HEK293 (cell line): Measurements from ENCODE around the gene BBOF1.

Experiments used
- HOXA7 ChIP-seq: sonication (generic); formaldehyde crosslinking; IDR thresholded peaks from 2 replicates; pipeline ENCODE4 v1.8.1; 2022; ENCODE audit warnings: missing genetic modification reagents, borderline replicate concordance
- OVOL3 ChIP-seq: fragments of 450-650 bp; formaldehyde crosslinking; IDR thresholded peaks from 2 replicates; pipeline ENCODE4 v1.5.1; 2016; ENCODE audit warnings: missing biosample characterization, missing genetic modification characterization
- ZNF138 ChIP-seq: fragments of 450-650 bp; formaldehyde crosslinking; IDR thresholded peaks from 2 replicates; pipeline ENCODE4 v1.5.1; 2016; ENCODE audit warnings: missing biosample characterization, missing genetic modification characterization, borderline replicate concordance
- ZNF24 ChIP-seq: fragments of 450-650 bp; formaldehyde crosslinking; IDR thresholded peaks from 2 replicates; pipeline ENCODE4 v1.5.1; 2016; ENCODE audit warnings: missing biosample characterization, missing genetic modification characterization

GRCh38 chr14:74064426-74064825 is 45.3 kb downstream of the BBOF1 start:
- no peak for TF ChIP-seq OVOL3 (tag by site-specific recombination)
- TF ChIP-seq ZNF138 (tag by site-specific recombination): no peak
- no peak for TF ChIP-seq ZNF24 (tag by site-specific recombination)
- no peak for TF ChIP-seq HOXA7
